ENCODE results near the gene RPP30. TPM values are rescaled to one million over a fixed set of nuclear protein-coding genes. Genes with fewer than 3 reads are reported as not detected.
A peak's percentile ranks its signal among the peaks of the same experiment; 100 is the strongest.

The RPP30 gene
- total RNA-seq, 1 experiment from 2014 or later: 56.8 TPM

GRCh38 chr10:90872648-90873020, 860 bp downstream of the RPP30 start:
- no peak for TF ChIP-seq ATF3 (IDR thresholded peaks at IDR 0.05)
- no peak for TF ChIP-seq EZH2phosphoT487 (IDR thresholded peaks at IDR 0.05; ENCODE audit: borderline replicate concordance)
- TF ChIP-seq JUND (IDR thresholded peaks at IDR 0.05): no peak
- no peak for TF ChIP-seq ZNF274 (IDR thresholded peaks at IDR 0.05; ENCODE audit: low read depth, low read length)
- TF ChIP-seq SP1 (IDR thresholded peaks at IDR 0.05; ENCODE audit: low read depth): no peak
- no peak for TF ChIP-seq CTCF (IDR thresholded peaks at IDR 0.05 in 2 of 3, conservative IDR thresholded peaks at IDR 0.05 in 1 of 3; ENCODE audit: borderline replicate concordance in 1 of 3, insufficient read depth in 1 of 3, low read depth in 2 of 3, low read length in 2 of 3)
- no peak for TF ChIP-seq CBX3 (IDR thresholded peaks at IDR 0.05; ENCODE audit: low read depth)
- no peak for TF ChIP-seq EGR1 (IDR thresholded peaks at IDR 0.05; ENCODE audit: low read depth)
- TF ChIP-seq RAD21 (IDR thresholded peaks at IDR 0.05; ENCODE audit: low read depth): no peak
- no peak for TF ChIP-seq POLR2AphosphoS5 (IDR thresholded peaks at IDR 0.05; ENCODE audit: low read depth, low read length)
- TF ChIP-seq ELF1 (IDR thresholded peaks at IDR 0.05; ENCODE audit: borderline replicate concordance, low read depth): no peak
- no peak for TF ChIP-seq TCF7L2 (IDR thresholded peaks at IDR 0.05; ENCODE audit: borderline replicate concordance, extremely low read depth, insufficient read depth, insufficient read length)
- no peak for TF ChIP-seq REST (IDR thresholded peaks at IDR 0.05; ENCODE audit: low read depth)
- TF ChIP-seq YY1 (IDR thresholded peaks at IDR 0.05; ENCODE audit: extremely low read depth, insufficient replicate concordance, low read depth, low read length): no peak
- no peak for TF ChIP-seq CEBPB (IDR thresholded peaks at IDR 0.05; ENCODE audit: low read depth)
- TF ChIP-seq SIN3A (IDR thresholded peaks at IDR 0.05; ENCODE audit: low read depth): no peak
- no peak for TF ChIP-seq FOSL1 (IDR thresholded peaks at IDR 0.05; ENCODE audit: low read depth)
- TF ChIP-seq EZH2 (IDR thresholded peaks at IDR 0.05): no peak
- no peak for TF ChIP-seq ZFX (IDR thresholded peaks at IDR 0.05)
- no peak for TF ChIP-seq ZBTB33 (IDR thresholded peaks at IDR 0.05; ENCODE audit: extremely low read depth, insufficient replicate concordance, low read length)
- Histone ChIP-seq H3K4me2 (ENCODE audit: low read length) (peak overlapping the region; percentile 83), H3K9ac (ENCODE audit: low read length) (peak overlapping the region; percentile 75), H2AFZ (ENCODE audit: low read depth, low read length, poor library complexity, severe bottlenecking) (no peak overlapping the region), H3K4me1 (ENCODE audit: control insufficient read depth in 1 of 2, insufficient read depth in 2 of 2, low read length in 2 of 2) (peaks cover 6 to 17% of the 10 kb centered on the region in 2 experiments; a peak in 3 of 4 replicates), H3K9me2 (ENCODE audit: insufficient read depth) (no peaks in the 10 kb centered on the region), H3K27me3 (ENCODE audit: insufficient read depth, low read length) (no peaks in the 10 kb centered on the region), H3K4me3 (replicated peaks in 1 of 2; ENCODE audit: low read depth in 1 of 2, low read length in 2 of 2) (peak overlapping the region; percentile 86 to 92), H4K20me1 (ENCODE audit: insufficient read depth) (no peaks in the 10 kb centered on the region), H3K79me2 (ENCODE audit: insufficient read depth, low read length) (peaks cover 38% of the 10 kb centered on the region), H3K9me3 (ENCODE audit: control insufficient read depth in 1 of 2, insufficient read depth in 1 of 2, low read depth in 1 of 2, low read length in 2 of 2) (peaks cover 0 to 7% of the 10 kb centered on the region in 2 experiments; a peak in 2 of 4 replicates), H3K27ac (ENCODE audit: low read depth, low read length) (no peak overlapping the region), H3K36me3 (ENCODE audit: control insufficient read depth in 1 of 2, insufficient read depth in 2 of 2, low read length in 2 of 2) (peaks cover 13 to 17% of the 10 kb centered on the region in 2 experiments; a peak in 3 of 4 replicates)
- ChIA-PET RAD21 (ENCODE audit: low non-redundant PET in 1 of 2, low total read pairs in 2 of 2, uncharacterized antibody in 2 of 2, unreplicated experiment in 2 of 2) (no interaction called here), CTCF (no interaction called here), POLR2A (no interaction called here)
- intact Hi-C loops (cut with micrococcal nuclease): no loop called here
- DNase-seq (ENCODE audit: low read depth, low spot score) (no peak), ATAC-seq (no peak)
- BruUV-seq (replicated peaks): TSS peak; percentile 60

Measured in HCT116 (cell line).